Cardiac fibroblast (primary cell): ENCODE measurements around the gene EPHA3.

Experiments used
- DNase-seq, 2 donors: peaks; one replicate each; pipeline versions ENCODE4 v3.0.0 to v3.0.0-alpha.2; 2010; ENCODE audit warnings: low read depth in 2 of 2
- H3K4me3 ChIP-seq, 2 donors: replicated peaks in 1 of 2; 1 replicate in 1 of 2; 2 replicates in 1 of 2; pipeline ENCODE4 v1.5.1; 2011; ENCODE audit warnings: low read depth in 2 of 2, low read length in 2 of 2, mild to moderate bottlenecking in 2 of 2, moderate library complexity in 1 of 2
- TF ChIP-seq, protein P1 (sequence below): IDR thresholded peaks from one replicate; pipeline ENCODE4 v1.5.1; 2011; ENCODE audit warnings: low read depth, mild to moderate bottlenecking, low read length, inconsistent platforms

EPHA3 gene

DNA sequence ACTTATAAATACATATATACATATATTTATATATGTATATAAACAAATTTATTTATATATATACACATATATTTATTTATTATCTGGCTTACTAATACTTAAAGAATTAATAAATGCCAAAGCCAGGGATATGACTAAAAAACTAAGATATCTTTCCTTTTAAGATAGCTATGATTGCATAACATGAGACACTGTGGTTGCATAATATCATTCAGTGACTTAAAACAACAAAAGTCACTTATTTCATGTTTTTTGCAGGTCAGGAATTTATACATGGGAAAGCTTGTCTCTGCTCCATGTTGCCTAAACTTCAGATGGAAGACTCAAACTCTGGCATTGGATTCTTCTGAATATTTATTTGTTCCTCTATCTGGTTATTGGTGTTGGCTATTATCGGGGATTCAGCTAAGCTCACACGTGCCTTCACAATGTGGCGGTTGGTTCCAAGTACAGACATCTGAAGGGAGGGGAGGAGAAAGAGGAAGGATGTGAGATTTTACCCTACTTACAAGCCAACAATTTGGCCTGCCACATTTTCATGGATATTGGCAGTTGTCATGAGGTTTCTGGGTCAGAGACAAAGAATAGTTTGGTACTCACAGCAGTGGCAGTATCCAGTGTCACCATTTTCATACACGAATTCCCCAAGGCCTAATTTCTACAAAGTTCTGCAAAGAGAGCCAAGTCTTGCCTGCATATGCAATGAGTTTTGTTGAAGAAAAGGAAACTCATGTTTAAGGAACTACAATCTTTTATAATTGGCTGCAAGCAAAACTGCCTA lies 381.6 kb downstream of the EPHA3 start:
- no peak overlapping the region for H3K4me3 ChIP-seq
- peak; percentile 39 to 65 for DNase-seq
- TF ChIP-seq, protein P1, sequence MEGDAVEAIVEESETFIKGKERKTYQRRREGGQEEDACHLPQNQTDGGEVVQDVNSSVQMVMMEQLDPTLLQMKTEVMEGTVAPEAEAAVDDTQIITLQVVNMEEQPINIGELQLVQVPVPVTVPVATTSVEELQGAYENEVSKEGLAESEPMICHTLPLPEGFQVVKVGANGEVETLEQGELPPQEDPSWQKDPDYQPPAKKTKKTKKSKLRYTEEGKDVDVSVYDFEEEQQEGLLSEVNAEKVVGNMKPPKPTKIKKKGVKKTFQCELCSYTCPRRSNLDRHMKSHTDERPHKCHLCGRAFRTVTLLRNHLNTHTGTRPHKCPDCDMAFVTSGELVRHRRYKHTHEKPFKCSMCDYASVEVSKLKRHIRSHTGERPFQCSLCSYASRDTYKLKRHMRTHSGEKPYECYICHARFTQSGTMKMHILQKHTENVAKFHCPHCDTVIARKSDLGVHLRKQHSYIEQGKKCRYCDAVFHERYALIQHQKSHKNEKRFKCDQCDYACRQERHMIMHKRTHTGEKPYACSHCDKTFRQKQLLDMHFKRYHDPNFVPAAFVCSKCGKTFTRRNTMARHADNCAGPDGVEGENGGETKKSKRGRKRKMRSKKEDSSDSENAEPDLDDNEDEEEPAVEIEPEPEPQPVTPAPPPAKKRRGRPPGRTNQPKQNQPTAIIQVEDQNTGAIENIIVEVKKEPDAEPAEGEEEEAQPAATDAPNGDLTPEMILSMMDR: no peak

DNA sequence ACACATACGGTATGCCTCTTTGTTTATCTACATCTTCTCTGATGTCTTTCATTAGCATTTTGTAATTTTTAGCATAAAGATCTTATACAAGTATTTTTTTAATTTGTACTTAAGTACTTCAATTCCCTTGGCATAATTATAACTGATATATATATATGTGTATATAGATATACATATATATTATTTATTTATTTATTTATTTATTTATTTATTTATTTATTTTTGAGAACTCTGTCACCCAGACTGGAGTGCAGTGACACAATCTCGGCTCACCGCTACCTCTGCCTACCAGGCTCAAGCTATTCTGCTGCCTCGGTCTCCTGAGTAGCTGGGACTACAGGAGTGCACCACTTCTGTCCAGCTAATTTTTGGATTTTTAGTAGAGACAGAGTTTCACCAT lies 382.7 kb downstream of the EPHA3 start:
- DNase-seq: no peak
- TF ChIP-seq, protein P1: no peak
- H3K4me3 ChIP-seq: no peak overlapping the region

DNA sequence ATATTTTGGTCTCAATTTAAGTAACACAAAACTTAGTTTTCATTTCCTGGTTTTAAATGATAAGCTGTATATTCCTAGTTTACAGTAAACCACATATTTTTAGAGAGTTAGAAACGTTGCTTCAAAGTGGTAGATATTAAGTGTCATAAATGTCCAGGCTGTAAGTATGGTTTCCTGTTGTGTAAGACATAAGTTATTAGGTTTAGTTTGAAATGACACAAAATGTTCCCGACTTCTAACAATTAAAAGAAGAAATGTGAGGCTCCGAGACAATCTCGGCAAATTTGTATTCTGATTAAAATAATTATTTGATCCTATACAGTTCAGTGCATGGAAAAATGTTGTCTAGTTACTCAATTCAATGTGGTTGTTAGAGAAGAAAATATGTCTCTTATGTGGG lies 387.3 kb downstream of the EPHA3 start:
- no peak overlapping the region for H3K4me3 ChIP-seq
- TF ChIP-seq, protein P1: no peak
- DNase-seq: no peak

DNA sequence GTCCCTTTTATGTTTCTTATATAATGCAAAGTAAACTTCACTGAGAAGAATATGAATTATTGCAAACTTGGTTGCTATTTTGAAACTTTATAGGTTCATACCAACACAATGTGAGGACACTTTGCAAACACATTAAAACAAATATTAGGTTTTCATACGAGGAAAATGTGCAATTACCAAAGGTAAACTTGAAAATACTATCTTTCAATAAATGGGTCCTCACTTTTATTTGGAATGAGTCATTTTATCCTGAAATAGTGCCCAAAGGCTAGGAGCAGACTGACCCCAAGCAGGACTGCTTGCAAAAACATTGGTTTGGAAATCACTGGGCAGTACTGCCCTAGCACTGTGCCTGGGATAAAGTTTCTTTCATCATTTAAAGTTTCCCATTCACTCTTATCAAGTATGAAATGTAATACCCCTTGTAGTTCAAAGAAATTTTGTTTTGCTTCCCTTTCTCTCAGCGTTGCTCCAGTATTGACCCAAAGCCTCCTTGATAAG lies 396.5 kb downstream of the EPHA3 start:
- DNase-seq: no peak
- TF ChIP-seq, protein P1: no peak
- H3K4me3 ChIP-seq: no peak overlapping the region

DNA sequence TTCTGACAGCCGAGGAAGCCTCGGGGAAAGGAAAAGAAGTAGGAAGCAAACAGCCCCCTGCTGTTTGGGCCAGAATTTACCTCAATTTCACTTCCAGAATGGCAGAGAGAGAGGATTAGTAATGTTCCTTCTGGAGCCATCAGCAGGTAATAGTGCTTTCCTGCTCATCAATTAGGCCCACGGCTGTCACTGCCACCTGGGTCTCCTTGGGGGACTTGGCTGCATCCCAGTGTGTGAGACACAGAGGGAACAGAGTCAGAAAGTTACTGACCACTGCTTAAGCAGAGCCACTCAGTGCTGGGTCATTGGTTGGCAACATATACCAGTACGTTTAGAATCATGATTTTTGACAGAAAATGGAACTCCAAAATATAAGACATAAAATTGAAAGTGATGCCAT lies 397.0 kb downstream of the EPHA3 start:
- TF ChIP-seq, protein P1: no peak
- H3K4me3 ChIP-seq: no peak overlapping the region
- no peak for DNase-seq

DNA sequence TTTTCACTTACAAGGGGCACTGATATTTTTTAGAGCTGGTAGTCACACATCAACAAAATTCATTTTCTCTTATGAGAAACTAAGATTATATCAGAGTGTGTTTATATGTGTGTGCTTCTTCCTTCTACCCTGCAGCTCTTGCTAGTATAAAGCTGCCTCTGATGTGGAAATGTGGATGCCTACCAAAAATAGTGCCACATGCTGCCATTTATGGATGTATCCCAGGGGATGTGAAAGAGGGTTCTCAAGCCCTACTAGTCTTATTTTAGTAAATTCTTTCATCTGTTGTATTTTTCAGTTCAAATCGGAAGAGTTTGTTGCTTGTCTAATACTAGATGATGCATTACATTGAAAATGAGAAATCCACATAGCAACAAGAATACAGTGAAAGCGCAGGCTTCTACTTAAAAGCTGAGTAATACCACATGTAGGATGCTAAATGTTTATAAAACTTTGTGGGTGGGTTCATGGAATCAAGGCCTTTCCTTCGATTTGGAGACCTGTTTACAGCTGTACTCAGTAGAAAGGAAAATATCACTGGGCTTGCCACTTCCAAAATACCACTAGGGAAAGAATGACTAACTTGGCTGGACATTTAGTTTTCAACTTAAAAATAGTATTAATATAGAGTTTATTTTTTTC lies 399.2 kb downstream of the EPHA3 start:
- H3K4me3 ChIP-seq: no peak overlapping the region
- TF ChIP-seq, protein P1: no peak
- DNase-seq: peak in 1 of 2 donors; percentile 15
